MCF 10A (cell line): ENCODE data around the gene CHPF2. TPM values are rescaled to one million over a fixed set of nuclear protein-coding genes. Genes with fewer than 3 reads are reported as not detected.

Experiments
- BruUV-seq: library from RNA; stranded (reverse); fragments of 400-500 nt; replicated peaks from 2 replicates; lab custom pipeline; 2021; lab: Mats Ljungman, UMichigan
- CTCF ChIA-PET: fragments of 300-600 bp; sonication (Branson Sonifier 250); formaldehyde crosslinking; extraction: SDS; loops from one replicate; lab custom pipeline; 2021; ENCODE audit warnings: antibody characterized with exemption, inconsistent platforms; lab: Yijun Ruan, JAX
- POLR2A ChIA-PET: fragments of 300-600, 350-650 bp; sonication (Branson Sonifier 250); formaldehyde crosslinking; extraction: SDS; loops from one replicate; lab custom pipeline; 2020; ENCODE audit warnings: antibody characterized with exemption, inconsistent platforms; lab: Yijun Ruan, JAX
- DNase-seq: peaks from one replicate; pipeline ENCODE4 v3.0.0-alpha.2; 2018; ENCODE audit not compliant: unreplicated experiment
- H3K27ac Mint-ChIP-seq: one replicate; pipeline ENCODE4 v1.8.0; 2022; ENCODE audit warnings: mild to moderate bottlenecking, low read depth, mixed read lengths; ENCODE audit not compliant: unreplicated experiment
- H3K27me3 Mint-ChIP-seq: one replicate; pipeline ENCODE4 v1.8.0; 2022; ENCODE audit warnings: mixed read lengths; ENCODE audit not compliant: insufficient read depth, unreplicated experiment
- H3K36me3 Mint-ChIP-seq: one replicate; pipeline ENCODE4 v1.8.0; 2022; ENCODE audit warnings: mild to moderate bottlenecking, moderate library complexity, mixed read lengths; ENCODE audit not compliant: insufficient read depth, unreplicated experiment
- H3K4me1 Mint-ChIP-seq: one replicate; pipeline ENCODE4 v1.8.0; 2022; ENCODE audit warnings: mixed read lengths; ENCODE audit not compliant: insufficient read depth, unreplicated experiment
- H3K4me3 Mint-ChIP-seq: one replicate; pipeline ENCODE4 v1.8.0; 2022; ENCODE audit warnings: mild to moderate bottlenecking, moderate library complexity, mixed read lengths; ENCODE audit not compliant: unreplicated experiment
- H3K9me3 Mint-ChIP-seq: one replicate; pipeline ENCODE4 v1.8.0; 2022; ENCODE audit warnings: mixed read lengths; ENCODE audit not compliant: unreplicated experiment
- CTCF ChIP-seq: fragments of 200-600 bp; IDR thresholded peaks from one replicate; pipeline ENCODE4 v1.8.0; 2022; ENCODE audit warnings: antibody characterized with exemption, mild to moderate bottlenecking; ENCODE audit not compliant: unreplicated experiment
- intact Hi-C: fragments of 100-400 bp; cut with micrococcal nuclease; formaldehyde crosslinking; loops from 2 replicates; pipeline ENCODE4 v1.14.1; 2022
- total RNA-seq: library from RNA; stranded (reverse); gene quantifications from 2 replicates; pipeline ENCODE4 v1.2.3, GENCODE V29; 2022

Gene CHPF2
- total RNA-seq, 1 experiment from 2014 or later: 28.2 TPM

DNA sequence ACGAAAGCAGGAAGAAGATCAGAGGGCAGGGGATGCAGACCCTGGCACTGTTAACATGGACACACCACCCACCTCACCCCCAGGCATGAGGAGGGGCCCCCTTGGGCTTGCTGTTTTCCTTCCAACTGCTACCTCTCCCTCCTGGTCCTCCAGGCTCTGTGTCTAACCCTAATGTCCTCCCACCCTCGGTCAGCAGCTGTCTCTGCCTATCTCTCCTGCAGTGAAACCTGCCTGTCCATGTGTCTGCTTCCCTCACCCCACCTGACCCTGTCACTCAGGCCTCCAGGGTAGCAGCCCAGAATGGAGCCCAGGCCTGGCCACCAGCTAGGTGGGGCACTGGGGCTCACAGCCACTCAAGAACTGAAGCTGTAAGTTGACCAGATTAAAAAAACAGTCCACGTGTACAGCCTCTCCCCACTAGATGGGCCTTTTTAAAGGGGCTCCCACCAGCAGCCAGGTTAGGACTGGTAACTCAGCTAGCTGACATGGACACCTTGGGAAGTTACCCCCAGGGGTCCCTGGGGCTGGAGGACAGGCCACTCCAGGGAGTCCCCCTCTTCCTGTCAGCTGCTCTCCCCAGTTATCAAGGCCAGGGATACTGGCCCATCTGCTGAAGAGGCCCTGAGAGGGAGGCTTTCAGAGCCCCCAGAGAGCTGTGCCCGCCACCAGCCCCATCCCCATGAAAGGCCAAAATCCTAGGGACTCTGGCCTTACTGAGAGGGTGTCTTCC lies 14.7 kb downstream of the CHPF2 start:
- intact Hi-C loops: no loop called here

GRCh38 chr7:151247611-151248345 lies 15.5 kb downstream of the CHPF2 start:
- TF ChIP-seq CTCF: no peak
- no TSS peak for BruUV-seq
- POLR2A ChIA-PET: interaction anchor here (1.0 to 2.5 kb wide), 2 partner anchors 15 to 20 kb away, joined by 3 to 12 read pairs; partner anchors contain the start of genes ABCF2 and CHPF2
- CTCF ChIA-PET: interaction anchor here (0.6 to 1.8 kb wide), 3 partner anchors 52 to 142 kb away, joined by 3 to 10 read pairs (median 3); no protein-coding TSS in a partner anchor
- intact Hi-C loops: no loop called here
- Mint-ChIP-seq H3K27ac (peak overlapping the region; percentile 88), H3K9me3 (no peaks in the 10 kb centered on the region), H3K4me1 (peaks cover 42% of the 10 kb centered on the region), H3K36me3 (peaks cover 1% of the 10 kb centered on the region), H3K27me3 (no peaks in the 10 kb centered on the region), H3K4me3 (peak overlapping the region; percentile 90)
- no peak for DNase-seq

More for the DNA sequence above, 14.7 kb downstream of the CHPF2 start:
- Mint-ChIP-seq H3K36me3 (peaks cover 6% of the 10 kb centered on the region), H3K9me3 (no peaks in the 10 kb centered on the region), H3K4me3 (peak overlapping the region; percentile 90), H3K27me3 (no peaks in the 10 kb centered on the region), H3K27ac (no peak overlapping the region), H3K4me1 (peaks cover 38% of the 10 kb centered on the region)
- BruUV-seq: no TSS peak
- TF ChIP-seq CTCF: no peak
- ChIA-PET POLR2A (interaction anchor here (0.7 to 2.5 kb wide), 3 partner anchors 14 to 20 kb away, joined by 3 to 12 read pairs (median 3); partner anchors contain the start of genes ABCF2 and CHPF2), CTCF (interaction anchor here (0.6 to 1.8 kb wide), 3 partner anchors 53 to 141 kb away, joined by 3 to 10 read pairs (median 3); no protein-coding TSS in a partner anchor)
- no peak for DNase-seq

- intact Hi-C loops: no loop called here
- H3K4me3 Mint-ChIP-seq: peak within 1 kb of the TSS; percentile 90
- CTCF ChIA-PET: interaction anchor here (0.5 to 1.8 kb wide), 2 partner anchors 53 to 56 kb away, joined by 3 to 10 read pairs; no protein-coding TSS in a partner anchor
- H3K36me3 Mint-ChIP-seq: no peaks in the 10 kb centered on the region
- TF ChIP-seq CTCF: no peak
- H3K27ac Mint-ChIP-seq: peak within 1 kb of the TSS; percentile 88
- peak; percentile 43 for DNase-seq
- peaks cover 42% of the 10 kb centered on the region for H3K4me1 Mint-ChIP-seq
- H3K27me3 Mint-ChIP-seq: no peaks in the 10 kb centered on the region
- no peaks in the 10 kb centered on the region for H3K9me3 Mint-ChIP-seq
- no TSS peak for BruUV-seq
- POLR2A ChIA-PET: interaction anchor here (2.2 kb wide), 1 partner anchor 21 kb away, joined by 6 read pairs; the partner anchor contains the start of gene ABCF2
Observed at GRCh38 chr7:151248346-151249033, 16.2 kb downstream of the CHPF2 start, which contains the start of gene SMARCD3. TSS of gene SMARCD3 (minus strand) at chr7:151248694. CDS start at chr7:151248562, 132 bp downstream.
